Muscle layer of duodenum (tissue), 2 donors: Measurements from ENCODE around the gene CHADL.

Experiments used
- H3K27ac ChIP-seq: one replicate; pipeline ENCODE4 v1.7.0; 2013; ENCODE audit warnings: mild to moderate bottlenecking, low read length
- H3K27me3 ChIP-seq: one replicate; pipeline ENCODE4 v1.7.0; 2013; ENCODE audit warnings: low read depth, mild to moderate bottlenecking, control low read depth, low read length
- H3K36me3 ChIP-seq, 2 donors: one replicate each; pipeline ENCODE4 v1.7.0; 2013; ENCODE audit warnings: low read length in 2 of 2, control low read depth in 1 of 2, mild to moderate bottlenecking in 1 of 2; ENCODE audit not compliant: insufficient read depth in 2 of 2, control insufficient read depth in 1 of 2
- H3K4me1 ChIP-seq, 2 donors: one replicate each; pipeline ENCODE4 v1.7.0; 2013; ENCODE audit warnings: low read length in 2 of 2, mild to moderate bottlenecking in 2 of 2, control low read depth in 1 of 2, moderate library complexity in 1 of 2; ENCODE audit not compliant: insufficient read depth in 2 of 2, control insufficient read depth in 1 of 2
- H3K4me3 ChIP-seq, 2 donors: one replicate each; pipeline ENCODE4 v1.7.0; 2013; ENCODE audit warnings: low read length in 2 of 2, low read depth in 1 of 2, mild to moderate bottlenecking in 1 of 2
- H3K9me3 ChIP-seq, 2 donors: one replicate each; pipeline ENCODE4 v1.7.0; 2013; ENCODE audit warnings: low read length in 2 of 2, control low read depth in 1 of 2, mild to moderate bottlenecking in 1 of 2; ENCODE audit not compliant: control insufficient read depth in 1 of 2
- donor health status: healthy.

The CHADL gene

GRCh38 chr22:41254230-41254629 is 13.5 kb upstream of the CHADL start:
- H3K4me3 ChIP-seq = no peak overlapping the region
- H3K27me3 ChIP-seq = no peaks in the 10 kb centered on the region
- H3K4me1 ChIP-seq = peaks cover 0 to 4% of the 10 kb centered on the region in 2 donors
- H3K36me3 ChIP-seq = peaks cover 34 to 83% of the 10 kb centered on the region in 2 donors
- H3K27ac ChIP-seq = no peak overlapping the region
- no peaks in the 10 kb centered on the region for H3K9me3 ChIP-seq

DNA sequence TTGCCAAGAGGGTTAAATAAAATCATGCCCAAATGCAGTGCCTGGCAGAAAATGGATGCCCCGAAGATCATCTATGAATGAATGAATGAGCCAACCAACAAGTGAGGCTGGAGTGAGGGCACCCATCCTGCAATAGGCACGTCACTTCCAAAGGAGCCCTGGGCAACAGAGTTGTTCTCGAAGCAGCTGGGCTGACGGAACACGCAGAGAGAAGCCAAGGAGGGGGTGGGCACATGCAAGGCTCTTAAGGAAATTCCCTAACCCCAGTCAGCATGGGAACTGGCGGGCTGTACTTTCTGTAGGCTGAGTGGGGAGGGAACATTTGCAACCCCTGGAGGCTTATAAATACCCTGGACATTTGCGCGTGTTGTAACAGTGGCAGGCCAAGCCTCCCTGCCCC is 11.6 kb upstream of the CHADL start:
- Histone ChIP-seq H3K36me3 (peaks cover 33 to 82% of the 10 kb centered on the region in 2 donors), H3K9me3 (no peaks in the 10 kb centered on the region), H3K4me1 (peaks cover 0 to 4% of the 10 kb centered on the region in 2 donors), H3K27me3 (no peaks in the 10 kb centered on the region), H3K27ac (no peak overlapping the region), H3K4me3 (no peak overlapping the region)

- H3K27me3 ChIP-seq = no peaks in the 10 kb centered on the region
- H3K27ac ChIP-seq = no peak overlapping the region
- H3K9me3 ChIP-seq = no peaks in the 10 kb centered on the region
- peaks cover 29 to 87% of the 10 kb centered on the region in 2 donors for H3K36me3 ChIP-seq
- no peak overlapping the region for H3K4me3 ChIP-seq
- H3K4me1 ChIP-seq = no peaks in the 10 kb centered on the region
These were observed 9.4 kb upstream of the CHADL start for GRCh38 chr22:41250127-41250526.

- no peaks in the 10 kb centered on the region for H3K9me3 ChIP-seq
- H3K27me3 ChIP-seq = no peaks in the 10 kb centered on the region
- no peak overlapping the region for H3K4me3 ChIP-seq
- H3K36me3 ChIP-seq = peaks cover 29 to 83% of the 10 kb centered on the region in 2 donors
- H3K27ac ChIP-seq = no peak overlapping the region
- no peaks in the 10 kb centered on the region for H3K4me1 ChIP-seq
These were observed 8.7 kb upstream of the CHADL start for GRCh38 chr22:41249442-41249841.

- H3K4me1 ChIP-seq = no peaks in the 10 kb centered on the region
- no peak overlapping the region for H3K27ac ChIP-seq
These were observed 8.0 kb upstream of the CHADL start for GRCh38 chr22:41248758-41249157.

GRCh38 chr22:41248314-41248713 is 7.6 kb upstream of the CHADL start:
- no peak overlapping the region for H3K4me3 ChIP-seq
- no peak overlapping the region for H3K27ac ChIP-seq
- H3K27me3 ChIP-seq = no peaks in the 10 kb centered on the region
- H3K4me1 ChIP-seq = no peaks in the 10 kb centered on the region
- no peaks in the 10 kb centered on the region for H3K9me3 ChIP-seq
- H3K36me3 ChIP-seq = peaks cover 29 to 73% of the 10 kb centered on the region in 2 donors

More at GRCh38 chr22:41248758-41249157, 8.0 kb upstream of the CHADL start:
- Histone ChIP-seq H3K9me3 (no peaks in the 10 kb centered on the region), H3K36me3 (peaks cover 29 to 77% of the 10 kb centered on the region in 2 donors), H3K27me3 (no peaks in the 10 kb centered on the region), H3K4me3 (no peak overlapping the region)

DNA sequence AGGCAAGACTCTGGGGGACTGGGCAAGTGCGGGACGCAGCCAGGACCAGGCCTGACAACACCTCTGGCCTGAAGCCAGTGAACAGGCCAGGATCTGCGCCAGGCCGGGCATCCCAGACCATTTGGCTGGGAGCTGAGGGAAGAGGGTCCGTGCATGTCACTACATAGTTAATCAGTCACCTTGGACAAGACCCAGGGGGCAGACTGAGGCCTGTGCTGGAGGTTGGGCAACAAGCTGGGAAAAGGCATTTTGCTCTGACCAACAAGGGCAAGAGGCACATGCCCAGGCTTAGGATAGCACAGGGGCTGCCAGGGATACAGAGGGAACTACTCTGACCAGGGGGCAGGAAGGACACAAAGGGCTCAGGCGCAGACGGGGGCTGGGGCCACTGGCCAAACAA is 7.0 kb upstream of the CHADL start:
- H3K36me3 ChIP-seq = peaks cover 29 to 67% of the 10 kb centered on the region in 2 donors
- H3K27me3 ChIP-seq = no peaks in the 10 kb centered on the region
- H3K4me3 ChIP-seq = no peak overlapping the region
- H3K27ac ChIP-seq = no peak overlapping the region
- no peaks in the 10 kb centered on the region for H3K9me3 ChIP-seq
- H3K4me1 ChIP-seq = no peaks in the 10 kb centered on the region

- Histone ChIP-seq H3K36me3 (peaks cover 23 to 51% of the 10 kb centered on the region in 2 donors), H3K9me3 (no peaks in the 10 kb centered on the region), H3K27me3 (no peaks in the 10 kb centered on the region), H3K4me1 (no peaks in the 10 kb centered on the region), H3K27ac (no peak overlapping the region), H3K4me3 (no peak overlapping the region)
These were observed 5.3 kb upstream of the CHADL start for GRCh38 chr22:41245917-41246499.

DNA sequence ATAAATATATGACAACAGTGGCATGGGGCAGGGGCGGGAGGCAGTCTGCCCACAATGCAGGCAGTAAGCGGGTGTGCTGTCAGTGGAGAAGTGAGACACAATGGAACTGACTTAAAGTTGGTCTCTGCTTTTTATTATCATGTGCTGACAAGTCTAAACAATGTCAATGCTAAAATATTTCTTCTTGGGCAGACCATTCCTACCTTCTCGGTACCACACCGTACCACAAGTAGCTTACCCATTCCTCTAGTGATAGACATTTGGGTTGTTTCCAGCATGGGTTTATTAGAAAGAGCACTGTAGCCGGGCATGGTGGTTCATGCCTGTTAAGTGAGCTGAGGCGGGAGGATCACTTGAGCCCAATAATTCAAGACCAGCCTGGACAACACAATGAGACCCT is 2.6 kb upstream of the CHADL start:
- Histone ChIP-seq H3K27me3 (no peaks in the 10 kb centered on the region), H3K27ac (no peak overlapping the region), H3K4me3 (no peak overlapping the region), H3K36me3 (peaks cover 7 to 25% of the 10 kb centered on the region in 2 donors), H3K4me1 (peaks cover 0 to 4% of the 10 kb centered on the region in 2 donors), H3K9me3 (no peaks in the 10 kb centered on the region)

GRCh38 chr22:41242396-41243117 is 1.8 kb upstream of the CHADL start:
- no peak overlapping the region for H3K27ac ChIP-seq
- peaks cover 5 to 18% of the 10 kb centered on the region in 2 donors for H3K36me3 ChIP-seq
- no peak overlapping the region for H3K4me3 ChIP-seq
- H3K9me3 ChIP-seq = no peaks in the 10 kb centered on the region
- H3K4me1 ChIP-seq = peaks cover 0 to 9% of the 10 kb centered on the region in 2 donors
- H3K27me3 ChIP-seq = no peaks in the 10 kb centered on the region

GRCh38 chr22:41241133-41241676 is 474 bp upstream of the CHADL start:
- Histone ChIP-seq H3K4me1 (peaks cover 0 to 23% of the 10 kb centered on the region in 2 donors), H3K36me3 (peaks cover under 1 to 11% of the 10 kb centered on the region in 2 donors), H3K27me3 (no peaks in the 10 kb centered on the region), H3K27ac (no peak overlapping the region), H3K4me3 (no peak overlapping the region), H3K9me3 (no peaks in the 10 kb centered on the region)
